ENCODE data around the gene ZNF496.

Gene ZNF496

DNA sequence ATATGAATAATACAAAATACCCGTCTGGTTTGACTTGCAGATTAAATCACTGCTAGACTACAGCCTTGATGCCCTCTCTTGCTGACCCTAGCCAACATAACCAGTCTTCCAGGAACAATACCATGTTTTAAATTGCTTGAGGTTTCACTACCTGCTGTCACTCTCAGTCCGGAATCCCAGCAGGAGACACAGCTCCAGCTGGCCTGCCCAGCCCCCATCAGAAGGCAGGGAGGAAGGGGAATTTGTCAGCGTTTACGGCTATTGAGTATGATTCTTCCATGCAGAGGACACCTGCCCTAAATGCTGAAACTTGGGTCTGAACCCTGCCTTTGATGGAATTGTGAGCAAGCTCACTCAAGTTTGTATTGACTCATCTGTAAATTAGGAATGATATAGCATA is 33.0 kb downstream of the ZNF496 start:
- Histone ChIP-seq H3K36me3 (ENCODE audit: control insufficient read depth, insufficient read depth, low read length) (peaks cover 6% of the 10 kb centered on the region), H4K5ac (ENCODE audit: low read length) (no peak overlapping the region), H3K4me3 (ENCODE audit: low read length) (no peak overlapping the region), H2BK5ac (ENCODE audit: low read length) (no peak overlapping the region), H3K4me1 (ENCODE audit: control insufficient read depth, low read depth, low read length) (peaks cover 32% of the 10 kb centered on the region), H3K27ac (ENCODE audit: low read depth, low read length) (no peak overlapping the region), H3K4ac (ENCODE audit: low read depth, low read length) (no peak overlapping the region), H2AK5ac (ENCODE audit: low read length) (no peak overlapping the region), H3K27me3 (ENCODE audit: insufficient read depth, low read length, poor library complexity) (no peaks in the 10 kb centered on the region), H3K9ac (ENCODE audit: low read length) (no peak overlapping the region), H2BK120ac (ENCODE audit: low read depth, low read length) (no peak overlapping the region), H3K56ac (ENCODE audit: low read length) (no peak overlapping the region), H3K79me1 (ENCODE audit: low read length) (no peaks in the 10 kb centered on the region), H3K23ac (ENCODE audit: low read length) (no peak overlapping the region), H3K18ac (ENCODE audit: low read length) (no peak overlapping the region), H3K4me2 (ENCODE audit: low read length) (no peak overlapping the region), H4K8ac (ENCODE audit: low read depth, low read length) (no peak overlapping the region), H2BK15ac (replicated peaks; ENCODE audit: low read depth) (no peak overlapping the region), H3K79me2 (ENCODE audit: control insufficient read depth, insufficient read depth, low read length) (no peaks in the 10 kb centered on the region)
- DNase-seq = peak; percentile 48
- WGBS (ENCODE audit: extremely low coverage, insufficient coverage, low lambda C conversion rate) = no CpG with 5 or more reads among the region's 4 CpGs

GRCh38 chr1:247298124-247298481 is 33.6 kb downstream of the ZNF496 start:
- Histone ChIP-seq H3K79me1 (ENCODE audit: low read length) (no peaks in the 10 kb centered on the region), H4K8ac (ENCODE audit: low read depth, low read length) (no peak overlapping the region), H2AK5ac (ENCODE audit: low read length) (no peak overlapping the region), H2BK15ac (replicated peaks; ENCODE audit: low read depth) (no peak overlapping the region), H3K18ac (ENCODE audit: low read length) (no peak overlapping the region), H3K4ac (ENCODE audit: low read depth, low read length) (no peak overlapping the region), H3K23ac (ENCODE audit: low read length) (no peak overlapping the region), H3K56ac (ENCODE audit: low read length) (no peak overlapping the region), H3K4me1 (ENCODE audit: control insufficient read depth, low read depth, low read length) (peaks cover 34% of the 10 kb centered on the region), H3K9ac (ENCODE audit: low read length) (no peak overlapping the region), H3K4me3 (ENCODE audit: low read length) (no peak overlapping the region), H2BK120ac (ENCODE audit: low read depth, low read length) (no peak overlapping the region), H3K27ac (ENCODE audit: low read depth, low read length) (no peak overlapping the region), H4K5ac (ENCODE audit: low read length) (no peak overlapping the region), H3K27me3 (ENCODE audit: insufficient read depth, low read length, poor library complexity) (no peaks in the 10 kb centered on the region), H2BK5ac (ENCODE audit: low read length) (no peak overlapping the region), H3K36me3 (ENCODE audit: control insufficient read depth, insufficient read depth, low read length) (peaks cover 6% of the 10 kb centered on the region), H3K4me2 (ENCODE audit: low read length) (no peak overlapping the region), H3K79me2 (ENCODE audit: control insufficient read depth, insufficient read depth, low read length) (no peaks in the 10 kb centered on the region)
- DNase-seq = no peak
- WGBS (ENCODE audit: extremely low coverage, insufficient coverage, low lambda C conversion rate) = no CpG with 5 or more reads among the region's 6 CpGs

- no peak overlapping the region for H3K9ac ChIP-seq (ENCODE audit: low read length)
- no peak overlapping the region for H2BK15ac ChIP-seq (replicated peaks; ENCODE audit: low read depth)
- H3K79me2 ChIP-seq (ENCODE audit: control insufficient read depth, insufficient read depth, low read length) = no peaks in the 10 kb centered on the region
- peaks cover 35% of the 10 kb centered on the region for H3K4me1 ChIP-seq (ENCODE audit: control insufficient read depth, low read depth, low read length)
- no peak overlapping the region for H3K18ac ChIP-seq (ENCODE audit: low read length)
- H3K56ac ChIP-seq (ENCODE audit: low read length) = no peak overlapping the region
- H4K5ac ChIP-seq (ENCODE audit: low read length) = no peak overlapping the region
- no peaks in the 10 kb centered on the region for H3K27me3 ChIP-seq (ENCODE audit: insufficient read depth, low read length, poor library complexity)
- no peak for DNase-seq
- no CpG with 5 or more reads among the region's 9 CpGs for WGBS (ENCODE audit: extremely low coverage, insufficient coverage, low lambda C conversion rate)
- H3K36me3 ChIP-seq (ENCODE audit: control insufficient read depth, insufficient read depth, low read length) = peaks cover 3% of the 10 kb centered on the region
- H4K8ac ChIP-seq (ENCODE audit: low read depth, low read length) = no peak overlapping the region
- no peaks in the 10 kb centered on the region for H3K79me1 ChIP-seq (ENCODE audit: low read length)
- no peak overlapping the region for H3K4me2 ChIP-seq (ENCODE audit: low read length)
- no peak overlapping the region for H3K4ac ChIP-seq (ENCODE audit: low read depth, low read length)
- H3K23ac ChIP-seq (ENCODE audit: low read length) = no peak overlapping the region
- H3K27ac ChIP-seq (ENCODE audit: low read depth, low read length) = no peak overlapping the region
- no peak overlapping the region for H2BK5ac ChIP-seq (ENCODE audit: low read length)
- no peak overlapping the region for H2AK5ac ChIP-seq (ENCODE audit: low read length)
- H3K4me3 ChIP-seq (ENCODE audit: low read length) = no peak overlapping the region
- H2BK120ac ChIP-seq (ENCODE audit: low read depth, low read length) = no peak overlapping the region
These were observed 34.2 kb downstream of the ZNF496 start for GRCh38 chr1:247297263-247298123.

GRCh38 chr1:247296599-247297180 is 35.0 kb downstream of the ZNF496 start:
- no peak overlapping the region for H3K4me3 ChIP-seq (ENCODE audit: low read length)
- no CpG with 5 or more reads among the region's 8 CpGs for WGBS (ENCODE audit: extremely low coverage, insufficient coverage, low lambda C conversion rate)
- no peak overlapping the region for H3K23ac ChIP-seq (ENCODE audit: low read length)

GRCh38 chr1:247295746-247296145 is 35.9 kb downstream of the ZNF496 start:
- Histone ChIP-seq H2BK120ac (ENCODE audit: low read depth, low read length) (no peak overlapping the region), H3K79me1 (ENCODE audit: low read length) (no peaks in the 10 kb centered on the region), H3K27me3 (ENCODE audit: insufficient read depth, low read length, poor library complexity) (no peaks in the 10 kb centered on the region), H3K36me3 (ENCODE audit: control insufficient read depth, insufficient read depth, low read length) (peaks cover 3% of the 10 kb centered on the region), H3K27ac (ENCODE audit: low read depth, low read length) (peak overlapping the region; percentile 73), H3K23ac (ENCODE audit: low read length) (no peak overlapping the region), H3K4ac (ENCODE audit: low read depth, low read length) (no peak overlapping the region), H3K79me2 (ENCODE audit: control insufficient read depth, insufficient read depth, low read length) (no peaks in the 10 kb centered on the region), H2AK5ac (ENCODE audit: low read length) (no peak overlapping the region), H3K9ac (ENCODE audit: low read length) (no peak overlapping the region), H3K4me1 (ENCODE audit: control insufficient read depth, low read depth, low read length) (peaks cover 43% of the 10 kb centered on the region), H3K4me2 (ENCODE audit: low read length) (no peak overlapping the region), H3K4me3 (ENCODE audit: low read length) (no peak overlapping the region), H4K5ac (ENCODE audit: low read length) (no peak overlapping the region), H3K56ac (ENCODE audit: low read length) (peak overlapping the region; percentile 29), H2BK5ac (ENCODE audit: low read length) (peak overlapping the region; percentile 86), H2BK15ac (replicated peaks; ENCODE audit: low read depth) (no peak overlapping the region), H4K8ac (ENCODE audit: low read depth, low read length) (no peak overlapping the region), H3K18ac (ENCODE audit: low read length) (no peak overlapping the region)
- DNase-seq = peak; percentile 80
- no CpG with 5 or more reads among the region's 5 CpGs for WGBS (ENCODE audit: extremely low coverage, insufficient coverage, low lambda C conversion rate)

More at GRCh38 chr1:247296599-247297180, 35.0 kb downstream of the ZNF496 start:
- Histone ChIP-seq H3K4ac (ENCODE audit: low read depth, low read length) (no peak overlapping the region), H3K4me2 (ENCODE audit: low read length) (no peak overlapping the region), H3K27me3 (ENCODE audit: insufficient read depth, low read length, poor library complexity) (no peaks in the 10 kb centered on the region), H3K9ac (ENCODE audit: low read length) (no peak overlapping the region), H4K5ac (ENCODE audit: low read length) (no peak overlapping the region), H3K79me1 (ENCODE audit: low read length) (no peaks in the 10 kb centered on the region), H3K56ac (ENCODE audit: low read length) (no peak overlapping the region), H3K79me2 (ENCODE audit: control insufficient read depth, insufficient read depth, low read length) (no peaks in the 10 kb centered on the region), H2BK5ac (ENCODE audit: low read length) (peak overlapping the region; percentile 28), H2AK5ac (ENCODE audit: low read length) (no peak overlapping the region), H3K27ac (ENCODE audit: low read depth, low read length) (no peak overlapping the region), H3K4me1 (ENCODE audit: control insufficient read depth, low read depth, low read length) (peaks cover 43% of the 10 kb centered on the region), H3K18ac (ENCODE audit: low read length) (peak overlapping the region; percentile 53), H3K36me3 (ENCODE audit: control insufficient read depth, insufficient read depth, low read length) (peaks cover 3% of the 10 kb centered on the region), H4K8ac (ENCODE audit: low read depth, low read length) (no peak overlapping the region), H2BK120ac (ENCODE audit: low read depth, low read length) (no peak overlapping the region), H2BK15ac (replicated peaks; ENCODE audit: low read depth) (no peak overlapping the region)
- no peak for DNase-seq

All from mesendoderm (in vitro differentiated cells).